Adrenal gland (tissue), 5 donors: ENCODE data around the gene KRT15.

Experiments
- CTCF ChIP-seq, 6 experiments: fragments of 450-650 bp in 4 of 6; fragments of 200-600 bp in 2 of 6; sonication (generic) in 1 of 6; IDR thresholded peaks; 1 replicate in 5 of 6; 2 replicates in 1 of 6; pipeline versions ENCODE4 v1.5.1 to v1.8.0; 2016 to 2021; ENCODE audit warnings: antibody characterized with exemption in 6 of 6, mild to moderate bottlenecking in 2 of 6, moderate library complexity in 1 of 6
- POLR2A ChIP-seq, 2 donors: fragments of 450-650 bp; IDR thresholded peaks; one replicate each; pipeline ENCODE4 v1.6.1; 2017; ENCODE audit warnings: antibody characterized with exemption in 2 of 2, mild to moderate bottlenecking in 2 of 2, moderate library complexity in 1 of 2
- donor health status: DM: no; HTN: no; CAD: no.

GRCh38 chr17:41486809-41487530, 31.7 kb downstream of the KRT15 start:
- TF ChIP-seq POLR2A (IDR thresholded peaks at IDR 0.05), result no peak
- TF ChIP-seq CTCF (IDR thresholded peaks at IDR 0.05), result peak in 4 of 6 experiments; percentile 23 to 43 (median 38)
